Medulla oblongata (tissue), 1 donor: Measurements from ENCODE around the gene MALSU1.

ENCODE experiments used
- DNase-seq: peaks from one replicate; pipeline ENCODE4 v3.0.0-alpha.2; 2015; ENCODE audit errors: extremely low spot score

Gene MALSU1

GRCh38 chr7:23335621-23336020 is 36.5 kb downstream of the MALSU1 start:
- DNase-seq, result peak; percentile 24

GRCh38 chr7:23336086-23336485 is 36.9 kb downstream of the MALSU1 start:
- DNase-seq, result no peak

GRCh38 chr7:23336799-23337283 is 37.7 kb downstream of the MALSU1 start:
- no peak for DNase-seq

GRCh38 chr7:23337374-23337773 is 38.2 kb downstream of the MALSU1 start:
- no peak for DNase-seq

GRCh38 chr7:23338439-23338838 is 39.3 kb downstream of the MALSU1 start:
- no peak for DNase-seq

GRCh38 chr7:23338863-23339262 is 39.7 kb downstream of the MALSU1 start:
- no peak for DNase-seq

GRCh38 chr7:23341846-23342598 is 42.9 kb downstream of the MALSU1 start:
- DNase-seq, result no peak

- DNase-seq, result no peak
Measured at GRCh38 chr7:23343102-23343501, 44.0 kb downstream of the MALSU1 start.

- DNase-seq, result no peak
Measured at GRCh38 chr7:23343806-23344475, 44.8 kb downstream of the MALSU1 start.

- DNase-seq, result no peak
Measured at GRCh38 chr7:23345601-23346000, 46.5 kb downstream of the MALSU1 start.

- no peak for DNase-seq
Measured at GRCh38 chr7:23346316-23346715, 47.2 kb downstream of the MALSU1 start.

GRCh38 chr7:23347033-23347681 is 48.0 kb downstream of the MALSU1 start:
- DNase-seq, result no peak

- no peak for DNase-seq
Measured at GRCh38 chr7:23347682-23348180, 48.6 kb downstream of the MALSU1 start.

- no peak for DNase-seq
Measured at GRCh38 chr7:23349484-23350157, 50.5 kb downstream of the MALSU1 start.

- no peak for DNase-seq
Measured at GRCh38 chr7:23350466-23350865, 51.3 kb downstream of the MALSU1 start.

GRCh38 chr7:23353172-23353571 is 54.0 kb downstream of the MALSU1 start:
- DNase-seq, result no peak

GRCh38 chr7:23356168-23356567 is 57.0 kb downstream of the MALSU1 start:
- no peak for DNase-seq

- no peak for DNase-seq
Measured at GRCh38 chr7:23356726-23357125, 57.6 kb downstream of the MALSU1 start.

- DNase-seq, result peak; percentile 27
Measured at GRCh38 chr7:23357190-23358093, 58.3 kb downstream of the MALSU1 start.

GRCh38 chr7:23358152-23358674 is 59.1 kb downstream of the MALSU1 start:
- no peak for DNase-seq
